CD4-positive, alpha-beta T cell treated with Interleukin-12 subunit alpha and Interleukin-12 subunit beta, for 1 hour (primary cell): ENCODE results near the gene PEAR1.
A peak's percentile ranks its signal among the peaks of the same experiment; 100 is the strongest.
"Not testable (repeated sequence)": the region's sequence is repeated elsewhere in the genome, so short reads cannot be mapped to it uniquely, and the experiment has no call there.

ENCODE experiments used
- DNase-seq: peaks from one replicate; pipeline ENCODE4 v3.0.0-alpha.2; 2020

PEAR1 gene

GRCh38 chr1:156923670-156924477 lies 30.4 kb downstream of the PEAR1 start:
- DNase-seq = no peak

- DNase-seq = no peak
Measured at GRCh38 chr1:156924478-156925153, 31.1 kb downstream of the PEAR1 start.

DNA sequence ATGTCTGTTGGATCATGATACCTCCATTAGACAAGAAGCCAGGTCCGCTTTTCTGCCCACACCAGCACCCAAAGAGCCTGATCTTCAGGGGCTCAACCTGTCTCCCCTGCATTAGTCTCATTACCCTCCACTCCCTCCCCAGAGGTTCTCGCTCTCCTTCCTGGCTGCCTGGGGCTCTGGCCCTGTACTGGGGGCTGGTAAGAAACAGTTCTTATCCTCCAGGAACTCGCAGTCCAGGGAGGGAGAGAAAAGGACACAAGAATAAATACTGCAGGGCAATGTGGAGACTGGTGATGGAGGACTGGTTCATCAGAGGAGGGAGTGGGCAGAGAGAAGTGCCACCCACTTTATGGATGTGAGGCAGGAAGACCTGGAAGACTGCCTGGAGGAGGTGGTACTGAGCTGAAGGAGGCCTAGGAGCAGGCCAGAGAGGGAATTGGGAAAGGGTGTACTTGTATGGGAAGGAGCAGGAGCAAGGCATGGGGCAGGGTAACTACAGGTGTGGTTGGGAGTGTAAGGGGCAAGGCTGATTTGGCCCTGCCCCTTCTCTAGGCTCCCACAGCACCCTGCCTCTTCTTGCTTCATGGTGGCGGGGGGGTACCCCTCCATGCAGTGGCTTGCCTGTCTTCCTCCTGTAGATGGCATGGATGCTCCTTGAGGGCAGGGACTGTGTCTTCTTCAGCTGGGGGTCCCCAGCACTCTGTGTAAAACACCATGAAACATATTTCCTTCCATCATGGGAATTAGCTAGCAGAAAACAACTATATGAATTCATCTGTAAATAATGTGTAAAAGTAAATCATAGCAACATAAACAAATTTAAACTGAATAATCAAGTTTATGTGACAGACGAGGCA lies 31.9 kb downstream of the PEAR1 start:
- DNase-seq = no peak

GRCh38 chr1:156926175-156926574 lies 32.7 kb downstream of the PEAR1 start:
- DNase-seq = no peak

GRCh38 chr1:156926695-156927094 lies 33.2 kb downstream of the PEAR1 start:
- not testable (repeated sequence) for DNase-seq

DNA sequence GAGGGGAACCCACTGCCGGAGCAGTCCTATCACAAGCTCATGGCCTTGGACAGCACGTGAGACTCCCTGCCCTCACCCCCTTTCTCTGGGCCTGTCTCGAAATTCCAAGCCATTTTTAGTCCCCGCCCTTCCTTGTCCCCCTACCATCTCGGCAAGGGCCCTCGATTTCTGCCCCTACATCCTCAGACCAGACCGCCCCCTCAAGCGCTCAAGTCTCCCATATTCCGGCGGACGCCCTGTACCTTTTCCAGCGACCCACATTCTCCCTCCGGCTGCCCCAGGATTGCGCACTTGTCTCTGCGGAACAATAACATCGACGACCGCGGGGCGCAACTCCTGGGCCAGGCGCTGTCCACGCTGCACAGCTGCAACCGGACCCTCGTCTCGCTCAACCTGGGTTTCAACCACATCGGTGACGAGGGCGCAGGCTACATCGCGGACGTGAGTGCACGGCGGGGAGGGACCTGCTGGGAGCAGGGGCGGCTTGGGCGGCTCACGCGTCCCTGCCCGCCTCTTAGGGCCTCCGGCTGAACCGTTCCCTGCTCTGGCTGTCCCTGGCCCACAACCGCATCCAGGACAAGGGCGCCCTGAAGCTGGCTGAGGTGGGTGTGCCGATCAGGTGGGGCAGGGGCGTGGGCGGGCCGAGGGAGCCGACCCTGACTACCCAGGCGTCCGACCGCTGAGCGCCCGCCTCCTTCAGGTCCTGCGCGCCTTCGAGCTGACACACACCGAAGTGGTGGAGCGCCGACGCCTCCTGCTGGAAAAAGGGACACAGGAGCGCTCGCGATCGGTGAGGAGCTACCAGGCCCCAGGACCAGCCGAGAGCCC lies 33.9 kb downstream of the PEAR1 start:
- peak; percentile 58 for DNase-seq

GRCh38 chr1:156928043-156928602 lies 34.6 kb downstream of the PEAR1 start:
- DNase-seq = no peak

GRCh38 chr1:156929596-156930238 lies 36.2 kb downstream of the PEAR1 start:
- DNase-seq = no peak

GRCh38 chr1:156930483-156930882 lies 37.0 kb downstream of the PEAR1 start:
- no peak for DNase-seq

GRCh38 chr1:156931211-156931952 lies 37.9 kb downstream of the PEAR1 start:
- DNase-seq = no peak

- no peak for DNase-seq
Measured at GRCh38 chr1:156931974-156932710, 38.6 kb downstream of the PEAR1 start.

DNA sequence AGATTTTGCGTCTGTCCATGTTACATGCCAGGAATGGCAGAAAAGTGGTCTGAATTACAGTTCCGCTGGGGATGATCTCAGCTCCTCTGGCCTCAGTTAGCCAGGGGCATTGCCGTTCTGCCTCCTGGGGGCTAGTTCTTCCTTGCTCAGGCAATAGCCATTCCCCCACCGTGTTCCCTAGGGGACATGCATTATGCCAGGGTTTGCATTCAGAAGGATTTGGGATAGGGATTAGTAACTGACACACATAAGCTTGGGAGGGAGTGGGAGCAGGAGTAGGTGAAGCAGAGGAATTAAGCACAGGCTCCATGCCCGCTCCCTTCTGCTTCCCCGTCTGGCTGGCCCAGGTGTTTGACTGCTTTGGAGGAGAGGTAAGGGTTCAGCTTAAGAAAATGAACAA lies 39.6 kb downstream of the PEAR1 start:
- DNase-seq = no peak

- DNase-seq = no peak
Measured at GRCh38 chr1:156935505-156936128, 42.1 kb downstream of the PEAR1 start.

- no peak for DNase-seq
Measured at GRCh38 chr1:156936191-156936590, 42.7 kb downstream of the PEAR1 start.

- no peak for DNase-seq
Measured at GRCh38 chr1:156936721-156937220, 43.3 kb downstream of the PEAR1 start.

DNA sequence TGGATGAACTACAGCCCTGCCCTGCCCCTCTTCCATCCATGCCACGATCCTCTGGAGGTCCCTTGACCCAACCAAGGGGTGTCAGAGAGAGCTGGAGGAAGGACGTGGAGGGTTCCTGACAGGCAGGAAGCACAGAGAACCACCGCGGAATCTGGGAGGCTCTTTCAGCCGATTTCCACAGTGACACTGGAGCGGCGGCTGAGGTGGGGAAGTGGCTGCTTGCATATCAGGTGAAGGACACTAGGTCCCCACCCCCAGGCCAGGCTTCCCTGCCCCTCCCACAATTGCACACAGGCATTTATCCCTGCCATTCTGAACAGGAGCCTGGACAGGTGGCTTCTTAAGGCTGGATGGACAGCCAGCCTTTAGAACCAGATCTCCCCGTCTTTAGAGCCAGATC lies 44.4 kb downstream of the PEAR1 start:
- DNase-seq = no peak

- DNase-seq = no peak
Measured at GRCh38 chr1:156938813-156939212, 45.3 kb downstream of the PEAR1 start.

- DNase-seq = no peak
Measured at GRCh38 chr1:156939786-156940334, 46.3 kb downstream of the PEAR1 start.

GRCh38 chr1:156941675-156942074 lies 48.2 kb downstream of the PEAR1 start:
- no peak for DNase-seq
